Muscle of back (tissue), 11 donors: ENCODE data around the gene AGGF1. TPM values are rescaled to one million over a fixed set of nuclear protein-coding genes. Genes with fewer than 3 reads are reported as not detected.
"Not testable (repeated sequence)": the region's sequence is repeated elsewhere in the genome, so short reads cannot be mapped to it uniquely, and the experiment has no call there.

Experiments
- DNase-seq, 3 donors: peaks; one replicate each; pipeline versions ENCODE4 v3.0.0 to v3.0.0-alpha.2; 2013
- polyA plus RNA-seq, 10 donors: library from polyadenylated mRNA; unstranded; fragments of 120-200 nt; gene quantifications; one replicate each; pipeline ENCODE4 v1.2.1, GENCODE V29; 2013; ENCODE audit not compliant: insufficient read length in 10 of 10

Gene AGGF1
- polyA plus RNA-seq, 10 donors, result 14.9 to 18.1 (median 15.9) TPM

- DNase-seq, result no peak
Observed at GRCh38 chr5:77016962-77017361, 13.2 kb upstream of the AGGF1 start.

- DNase-seq, result no peak
Observed at GRCh38 chr5:77017668-77018067, 12.5 kb upstream of the AGGF1 start.

GRCh38 chr5:77022511-77023417 lies 7.4 kb upstream of the AGGF1 start:
- DNase-seq, result no peak

GRCh38 chr5:77024490-77024889 lies 5.7 kb upstream of the AGGF1 start:
- no peak for DNase-seq

- DNase-seq, result peak in 1 of 3 donors; percentile 4
Observed at GRCh38 chr5:77028631-77029375, 1.4 kb upstream of the AGGF1 start.

- DNase-seq, result peak in 2 of 3 donors; percentile 0 to 2
Observed at GRCh38 chr5:77029376-77029885, 773 bp upstream of the AGGF1 start.

- DNase-seq, result no peak
Observed at GRCh38 chr5:77031891-77032290, 1.7 kb downstream of the AGGF1 start.

GRCh38 chr5:77032635-77033034 lies 2.4 kb downstream of the AGGF1 start:
- DNase-seq, result no peak

GRCh38 chr5:77033338-77033737 lies 3.1 kb downstream of the AGGF1 start:
- DNase-seq, result no peak

GRCh38 chr5:77035950-77036349 lies 5.7 kb downstream of the AGGF1 start:
- DNase-seq, result no peak

- DNase-seq, result no peak
Observed at GRCh38 chr5:77046416-77047073, 16.3 kb downstream of the AGGF1 start.

- no peak for DNase-seq
Observed at GRCh38 chr5:77064040-77064439, 33.8 kb downstream of the AGGF1 start.

- no peak for DNase-seq
Observed at GRCh38 chr5:77065256-77065655, 35.1 kb downstream of the AGGF1 start.

GRCh38 chr5:77066184-77066583 lies 36.0 kb downstream of the AGGF1 start:
- no peak for DNase-seq

- DNase-seq, result peak in 1 of 3 donors; percentile 25
Observed at GRCh38 chr5:77066823-77067442, 36.7 kb downstream of the AGGF1 start.

- no peak for DNase-seq
Observed at GRCh38 chr5:77073667-77074066, 43.5 kb downstream of the AGGF1 start.

- DNase-seq, result no peak
Observed at GRCh38 chr5:77074745-77075144, 44.5 kb downstream of the AGGF1 start.

- DNase-seq, result peak; percentile 54 to 90 (median 83)
Observed at GRCh38 chr5:77076961-77077828, 47.0 kb downstream of the AGGF1 start.

- no peak for DNase-seq
Observed at GRCh38 chr5:77077829-77078176, 47.6 kb downstream of the AGGF1 start.

- not testable (repeated sequence) for DNase-seq
Observed at GRCh38 chr5:77080479-77080878, 50.3 kb downstream of the AGGF1 start.

GRCh38 chr5:77080905-77081304 lies 50.7 kb downstream of the AGGF1 start:
- DNase-seq, result no peak
